Trophoblast cell (in vitro differentiated cells and primary cell): ENCODE data around the gene CRYBG1.

Experiments used
- DNase-seq, 2 donors: peaks; one replicate each; pipeline ENCODE4 v3.0.0-alpha.2; 2016
- H2AFZ ChIP-seq: 2 replicates; pipeline ENCODE4 v1.6.1; 2013; ENCODE audit warnings: low read length, moderate library complexity, mild to moderate bottlenecking; ENCODE audit not compliant: insufficient read depth, poor library complexity
- H2AK5ac ChIP-seq: 2 replicates; pipeline ENCODE4 v1.6.1; 2013; ENCODE audit warnings: mild to moderate bottlenecking, low read length
- H2BK120ac ChIP-seq: 2 replicates; pipeline ENCODE4 v1.6.1; 2013; ENCODE audit warnings: low read length, mild to moderate bottlenecking, moderate library complexity; ENCODE audit not compliant: insufficient read depth, poor library complexity
- H2BK12ac ChIP-seq: 2 replicates; pipeline ENCODE4 v1.6.1; 2013; ENCODE audit warnings: mild to moderate bottlenecking, low read length, moderate library complexity
- H2BK5ac ChIP-seq: 2 replicates; pipeline ENCODE4 v1.6.1; 2013; ENCODE audit warnings: low read length, low read depth, moderate library complexity, mild to moderate bottlenecking; ENCODE audit not compliant: poor library complexity
- H3K14ac ChIP-seq: 2 replicates; pipeline ENCODE4 v1.6.1; 2013; ENCODE audit warnings: mild to moderate bottlenecking, low read length
- H3K18ac ChIP-seq: 2 replicates; pipeline ENCODE4 v1.6.1; 2013; ENCODE audit warnings: mild to moderate bottlenecking, low read length
- H3K23ac ChIP-seq: 2 replicates; pipeline ENCODE4 v1.6.1; 2013; ENCODE audit warnings: low read length
- H3K27ac ChIP-seq: 2 replicates; pipeline ENCODE4 v1.5.1; 2013; ENCODE audit warnings: low read depth, mild to moderate bottlenecking, inconsistent platforms, low read length, moderate library complexity
- H3K27me3 ChIP-seq: 2 replicates; pipeline ENCODE4 v1.6.1; 2013; ENCODE audit warnings: inconsistent platforms, mild to moderate bottlenecking, low read length, moderate library complexity; ENCODE audit not compliant: insufficient read depth
- H3K36me3 ChIP-seq, 2 experiments: 1 replicate in 1 of 2; 2 replicates in 1 of 2; pipeline ENCODE4 v1.6.1; 2013; ENCODE audit warnings: low read length in 2 of 2, mild to moderate bottlenecking in 2 of 2, moderate library complexity in 1 of 2; ENCODE audit not compliant: insufficient read depth in 2 of 2, control insufficient read depth in 1 of 2
- H3K4ac ChIP-seq: 2 replicates; pipeline ENCODE4 v1.6.1; 2013; ENCODE audit warnings: low read depth, mild to moderate bottlenecking, low read length, moderate library complexity
- H3K4me1 ChIP-seq, 2 experiments: 1 replicate in 1 of 2; 2 replicates in 1 of 2; pipeline ENCODE4 v1.6.1; 2013; ENCODE audit warnings: low read length in 2 of 2, mild to moderate bottlenecking in 2 of 2, moderate library complexity in 1 of 2; ENCODE audit not compliant: insufficient read depth in 2 of 2, control insufficient read depth in 1 of 2
- H3K4me2 ChIP-seq: 2 replicates; pipeline ENCODE4 v1.6.1; 2013; ENCODE audit warnings: inconsistent platforms, mild to moderate bottlenecking, low read length, moderate library complexity
- H3K4me3 ChIP-seq: 2 replicates; pipeline ENCODE4 v1.5.1; 2013; ENCODE audit warnings: mild to moderate bottlenecking, low read depth, low read length, inconsistent platforms
- H3K79me1 ChIP-seq: one replicate; pipeline ENCODE4 v1.6.1; 2013; ENCODE audit warnings: low read length
- H3K79me2 ChIP-seq: 2 replicates; pipeline ENCODE4 v1.6.1; 2013; ENCODE audit warnings: low read length, mild to moderate bottlenecking; ENCODE audit not compliant: control insufficient read depth, insufficient read depth, poor library complexity
- H3K9ac ChIP-seq: 2 replicates; pipeline ENCODE4 v1.6.1; 2013; ENCODE audit warnings: mild to moderate bottlenecking, low read length
- H3K9me3 ChIP-seq: 2 replicates; pipeline ENCODE4 v1.6.1; 2013; ENCODE audit warnings: low read depth, mild to moderate bottlenecking, control low read depth, inconsistent platforms, low read length; ENCODE audit not compliant: insufficient read depth
- H4K12ac ChIP-seq: 2 replicates; pipeline ENCODE4 v1.6.1; 2013; ENCODE audit warnings: low read depth, mild to moderate bottlenecking, low read length, moderate library complexity
- H4K8ac ChIP-seq: 2 replicates; pipeline ENCODE4 v1.6.1; 2013; ENCODE audit warnings: low read depth, mild to moderate bottlenecking, low read length, moderate library complexity
- H4K91ac ChIP-seq: one replicate; pipeline ENCODE4 v1.6.1; 2013; ENCODE audit warnings: low read depth, mild to moderate bottlenecking, low read length, moderate library complexity
- WGBS: extraction: QIAGEN DNeasy Blood & Tissue Kit; methylation state at CpG from one replicate; pipeline ENCODE4 v1.1.7; 2013; ENCODE audit warnings: missing lambda C conversion rate; ENCODE audit not compliant: insufficient read length, insufficient coverage; ENCODE audit errors: extremely low coverage; 5-methylcytosine and 5-hydroxymethylcytosine counted together

Gene CRYBG1

DNA sequence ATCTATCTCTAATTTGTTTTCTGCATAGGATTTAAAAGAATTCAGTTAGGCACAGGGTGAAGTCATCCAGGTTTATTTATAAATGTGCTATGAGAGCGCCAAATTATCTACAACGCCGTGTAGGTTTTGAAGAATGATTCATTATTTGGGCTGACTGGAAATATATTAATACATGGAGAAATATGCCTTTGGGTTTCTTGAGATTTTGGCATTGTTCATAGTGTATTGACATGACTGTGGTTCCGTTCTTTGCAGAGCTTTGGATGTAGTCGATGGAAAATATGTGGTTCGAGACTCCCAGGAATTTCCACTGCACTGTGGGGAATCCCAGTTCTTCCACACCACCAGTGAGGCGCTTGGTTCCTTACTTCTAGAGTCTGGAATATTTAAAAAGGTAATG is 90.9 kb downstream of the CRYBG1 start:
- Histone ChIP-seq H3K27me3 (no peaks in the 10 kb centered on the region), H3K79me1 (no peaks in the 10 kb centered on the region), H3K79me2 (no peaks in the 10 kb centered on the region), H4K91ac (no peak overlapping the region), H3K27ac (no peak overlapping the region), H3K23ac (no peak overlapping the region), H3K36me3 (no peaks in the 10 kb centered on the region), H4K8ac (no peak overlapping the region), H3K4me3 (no peak overlapping the region), H3K9me3 (no peaks in the 10 kb centered on the region), H3K4me2 (no peak overlapping the region), H2AFZ (no peak overlapping the region), H2AK5ac (no peak overlapping the region), H3K14ac (no peak overlapping the region), H3K9ac (no peak overlapping the region), H3K4ac (no peak overlapping the region), H3K4me1 (peaks cover 0 to 3% of the 10 kb centered on the region in 2 experiments), H2BK120ac (no peak overlapping the region), H2BK12ac (no peak overlapping the region), H2BK5ac (no peak overlapping the region), H3K18ac (no peak overlapping the region), H4K12ac (no peak overlapping the region)
- no CpG with 5 or more reads among the region's 7 CpGs for WGBS
- no peak for DNase-seq

- Histone ChIP-seq H3K14ac (no peak overlapping the region), H4K12ac (no peak overlapping the region), H2BK120ac (no peak overlapping the region), H3K27me3 (no peaks in the 10 kb centered on the region), H3K23ac (no peak overlapping the region), H2AFZ (no peak overlapping the region), H3K4ac (no peak overlapping the region), H3K9ac (no peak overlapping the region), H2BK5ac (no peak overlapping the region), H3K18ac (no peak overlapping the region), H4K91ac (no peak overlapping the region), H3K79me1 (no peaks in the 10 kb centered on the region), H3K27ac (no peak overlapping the region), H3K4me1 (peaks cover 0 to 3% of the 10 kb centered on the region in 2 experiments), H2AK5ac (no peak overlapping the region), H2BK12ac (no peak overlapping the region), H3K79me2 (no peaks in the 10 kb centered on the region), H3K4me2 (no peak overlapping the region), H3K4me3 (no peak overlapping the region), H4K8ac (no peak overlapping the region), H3K9me3 (no peaks in the 10 kb centered on the region), H3K36me3 (no peaks in the 10 kb centered on the region)
- no peak for DNase-seq
- WGBS = no CpG with 5 or more reads among the region's 1 CpG
These were observed 92.1 kb downstream of the CRYBG1 start for GRCh38 chr6:106452628-106453027.

GRCh38 chr6:106453756-106454367 is 93.3 kb downstream of the CRYBG1 start:
- Histone ChIP-seq H2AK5ac (no peak overlapping the region), H4K91ac (no peak overlapping the region), H3K79me1 (no peaks in the 10 kb centered on the region), H3K27ac (no peak overlapping the region), H2BK120ac (no peak overlapping the region), H3K4me2 (no peak overlapping the region), H2BK12ac (no peak overlapping the region), H3K4me1 (peaks cover 0 to 3% of the 10 kb centered on the region in 2 experiments), H3K79me2 (no peaks in the 10 kb centered on the region), H3K36me3 (no peaks in the 10 kb centered on the region), H3K23ac (no peak overlapping the region), H2BK5ac (no peak overlapping the region), H3K18ac (no peak overlapping the region), H2AFZ (no peak overlapping the region), H3K9me3 (no peaks in the 10 kb centered on the region), H3K14ac (no peak overlapping the region), H4K8ac (no peak overlapping the region), H3K27me3 (no peaks in the 10 kb centered on the region), H4K12ac (no peak overlapping the region), H3K4ac (no peak overlapping the region), H3K4me3 (no peak overlapping the region), H3K9ac (no peak overlapping the region)
- no CpG with 5 or more reads among the region's 6 CpGs for whole genome bisulfite sequencing
- DNase-seq = no peak

DNA sequence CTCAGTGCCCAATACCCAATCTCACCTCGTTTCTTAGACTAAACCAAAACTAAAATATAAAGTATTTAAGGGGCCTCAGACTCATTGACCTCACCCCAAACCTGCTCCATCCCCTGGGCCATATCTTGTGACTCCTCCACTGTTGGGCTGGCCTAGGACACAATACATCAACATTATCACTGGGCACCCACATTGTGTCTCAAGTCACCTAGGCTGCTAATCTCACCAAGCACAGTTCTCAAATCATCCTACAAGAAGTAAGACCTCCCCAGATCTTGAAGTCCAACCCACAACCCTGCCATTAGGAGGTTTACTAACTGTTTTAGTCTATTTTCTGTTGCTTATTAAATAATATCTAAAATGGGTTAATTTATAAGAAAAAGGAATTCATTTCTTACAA is 96.2 kb downstream of the CRYBG1 start:
- H3K9ac ChIP-seq = no peak overlapping the region
- no peak overlapping the region for H2AFZ ChIP-seq
- H2BK120ac ChIP-seq = no peak overlapping the region
- H3K4ac ChIP-seq = no peak overlapping the region
- H2BK12ac ChIP-seq = no peak overlapping the region
- H3K27ac ChIP-seq = no peak overlapping the region
- H3K23ac ChIP-seq = no peak overlapping the region
- H3K4me2 ChIP-seq = no peak overlapping the region
- no peaks in the 10 kb centered on the region for H3K9me3 ChIP-seq
- no peaks in the 10 kb centered on the region for H3K27me3 ChIP-seq
- no peak overlapping the region for H3K18ac ChIP-seq
- no peak overlapping the region for H4K91ac ChIP-seq
- H3K4me3 ChIP-seq = no peak overlapping the region
- no peak overlapping the region for H4K12ac ChIP-seq
- H3K14ac ChIP-seq = no peak overlapping the region
- no peak overlapping the region for H4K8ac ChIP-seq
- WGBS = no CpG with 5 or more reads among the region's 1 CpG
- H3K36me3 ChIP-seq = no peaks in the 10 kb centered on the region
- no peak overlapping the region for H2AK5ac ChIP-seq
- no peak overlapping the region for H2BK5ac ChIP-seq
- H3K79me2 ChIP-seq = no peaks in the 10 kb centered on the region
- DNase-seq = no peak
- H3K4me1 ChIP-seq = no peaks in the 10 kb centered on the region
- no peaks in the 10 kb centered on the region for H3K79me1 ChIP-seq
